Uterus (tissue), 2 donors: Measurements from ENCODE around the gene ASAP2.

Source experiments
- CTCF ChIP-seq, 4 experiments: fragments of 200-600 bp in 2 of 4; fragments of 450-650 bp in 2 of 4; sonication (generic) in 2 of 4; IDR thresholded peaks; one replicate each; pipeline ENCODE4 v1.5.1; 2016 to 2019; ENCODE audit warnings: antibody characterized with exemption in 4 of 4, mild to moderate bottlenecking in 2 of 4, moderate library complexity in 1 of 4
- POLR2A ChIP-seq, 2 donors: fragments of 450-650 bp; IDR thresholded peaks; one replicate each; pipeline ENCODE4 v1.6.1; 2016; ENCODE audit warnings: antibody characterized with exemption in 2 of 2, mild to moderate bottlenecking in 1 of 2, moderate library complexity in 1 of 2

GRCh38 chr2:9208875-9209274 lies 2.3 kb downstream of the ASAP2 start:
- no peak for TF ChIP-seq POLR2A (IDR thresholded peaks at IDR 0.05)
- TF ChIP-seq CTCF (IDR thresholded peaks at IDR 0.05), result no peak
